ENCODE results near the gene ODAM.
"Not testable (repeated sequence)": the region's sequence is repeated elsewhere in the genome, so short reads cannot be mapped to it uniquely, and the experiment has no call there.

ODAM gene

DNA sequence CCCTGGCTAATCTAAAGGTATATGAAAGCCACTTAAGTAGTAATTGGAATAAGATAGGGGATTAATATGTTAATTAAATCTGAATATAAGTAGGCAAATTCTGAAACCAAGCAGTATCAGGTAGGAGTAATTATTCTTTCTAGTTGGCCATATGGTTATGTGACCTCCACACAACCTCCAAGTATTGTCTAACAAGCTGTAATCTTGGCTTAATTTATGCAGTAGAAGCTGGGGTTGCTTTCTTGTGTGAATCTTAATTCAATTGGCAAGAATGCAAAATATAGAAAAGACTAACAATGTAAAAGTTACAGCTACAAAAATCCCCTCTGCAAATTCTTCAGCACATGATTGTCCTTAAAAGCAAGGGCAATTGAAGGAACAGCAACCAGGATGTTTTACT is 20.6 kb downstream of the ODAM start:
- not testable (repeated sequence) for H3K79me1 ChIP-seq (ENCODE audit: low read depth, low read length)

GRCh38 chr4:70216550-70216949 is 21.0 kb downstream of the ODAM start:
- not testable (repeated sequence) for H2AFZ ChIP-seq (ENCODE audit: low read length); H3K27ac ChIP-seq (replicated peaks; ENCODE audit: low read length); H3K9me3 ChIP-seq (replicated peaks in 1 of 2; ENCODE audit: control insufficient read depth in 2 of 2, insufficient read depth in 1 of 2, low read depth in 1 of 2, low read length in 2 of 2); H2BK120ac ChIP-seq (ENCODE audit: low read depth, low read length); H2BK15ac ChIP-seq (ENCODE audit: low read length); H3K4me2 ChIP-seq (ENCODE audit: insufficient read depth, low read length, poor library complexity, severe bottlenecking); H3K4me1 ChIP-seq (ENCODE audit: control insufficient read depth in 2 of 2, insufficient read depth in 1 of 2, low read depth in 1 of 2, low read length in 2 of 2); H3K27me3 ChIP-seq (ENCODE audit: control insufficient read depth in 3 of 3, insufficient read depth in 3 of 3, low read depth in 1 of 3, low read length in 3 of 3); H3K14ac ChIP-seq (ENCODE audit: low read length); H2AK5ac ChIP-seq (ENCODE audit: low read depth, low read length); H2BK12ac ChIP-seq (ENCODE audit: low read length); H3K18ac ChIP-seq (ENCODE audit: low read length); H4K8ac ChIP-seq (ENCODE audit: low read depth, low read length); H3K79me1 ChIP-seq (ENCODE audit: low read depth, low read length); H3K4me3 ChIP-seq (ENCODE audit: low read length in 2 of 2); H3K23ac ChIP-seq (ENCODE audit: low read depth, low read length, poor library complexity); H3K4ac ChIP-seq (ENCODE audit: low read length); DNase-seq (ENCODE audit: low spot score); H4K91ac ChIP-seq (ENCODE audit: low read depth, low read length, poor library complexity); H3K36me3 ChIP-seq (replicated peaks in 1 of 2; ENCODE audit: control insufficient read depth in 2 of 2, insufficient read depth in 2 of 2, low read length in 2 of 2); H2BK5ac ChIP-seq (ENCODE audit: low read length); H3K9ac ChIP-seq (ENCODE audit: low read depth, low read length, poor library complexity)
- WGBS, 2 donors (ENCODE audit: extremely low coverage in 2 of 2, insufficient read length in 2 of 2, insufficient replicate concordance in 1 of 2): no CpG with 5 or more reads among the region's 1 CpG

More for the DNA sequence above, 20.6 kb downstream of the ODAM start:
- not testable (repeated sequence) for H3K27ac ChIP-seq (replicated peaks; ENCODE audit: low read length); H2AK5ac ChIP-seq (ENCODE audit: low read depth, low read length); H3K18ac ChIP-seq (ENCODE audit: low read length); H2BK12ac ChIP-seq (ENCODE audit: low read length); H3K4me2 ChIP-seq (ENCODE audit: insufficient read depth, low read length, poor library complexity, severe bottlenecking); H2AFZ ChIP-seq (ENCODE audit: low read length); H3K27me3 ChIP-seq (ENCODE audit: control insufficient read depth in 3 of 3, insufficient read depth in 3 of 3, low read depth in 1 of 3, low read length in 3 of 3); H3K9ac ChIP-seq (ENCODE audit: low read depth, low read length, poor library complexity); H4K91ac ChIP-seq (ENCODE audit: low read depth, low read length, poor library complexity); H2BK15ac ChIP-seq (ENCODE audit: low read length); H2BK5ac ChIP-seq (ENCODE audit: low read length); H3K36me3 ChIP-seq (replicated peaks in 1 of 2; ENCODE audit: control insufficient read depth in 2 of 2, insufficient read depth in 2 of 2, low read length in 2 of 2); DNase-seq (ENCODE audit: low spot score); H3K14ac ChIP-seq (ENCODE audit: low read length); H3K4ac ChIP-seq (ENCODE audit: low read length); H3K4me3 ChIP-seq (ENCODE audit: low read length in 2 of 2); H3K4me1 ChIP-seq (ENCODE audit: control insufficient read depth in 2 of 2, insufficient read depth in 1 of 2, low read depth in 1 of 2, low read length in 2 of 2); H3K9me3 ChIP-seq (replicated peaks in 1 of 2; ENCODE audit: control insufficient read depth in 2 of 2, insufficient read depth in 1 of 2, low read depth in 1 of 2, low read length in 2 of 2); H4K8ac ChIP-seq (ENCODE audit: low read depth, low read length); H2BK120ac ChIP-seq (ENCODE audit: low read depth, low read length); H3K23ac ChIP-seq (ENCODE audit: low read depth, low read length, poor library complexity)

DNA sequence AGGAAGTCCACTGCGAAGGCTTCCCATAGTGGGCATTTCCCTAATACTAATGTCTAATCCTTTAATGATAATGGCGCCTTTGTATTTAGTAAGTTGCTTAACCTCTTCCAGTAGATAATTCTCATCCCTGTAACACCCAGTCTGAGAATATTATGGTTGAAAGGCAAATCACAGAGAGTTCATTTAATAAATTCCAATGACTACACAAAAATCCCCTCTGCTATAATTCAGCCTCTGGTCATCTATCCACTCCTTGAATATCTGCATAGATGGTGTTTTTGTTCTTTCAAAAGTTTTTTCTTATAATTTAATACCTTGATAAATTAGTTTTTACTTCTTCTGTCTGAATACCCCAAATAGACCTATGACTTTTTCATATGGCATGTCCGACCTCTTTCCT is 25.9 kb downstream of the ODAM start:
- H3K23ac ChIP-seq (ENCODE audit: low read depth, low read length, poor library complexity); H3K27me3 ChIP-seq (ENCODE audit: control insufficient read depth in 3 of 3, insufficient read depth in 3 of 3, low read depth in 1 of 3, low read length in 3 of 3); H2AK5ac ChIP-seq (ENCODE audit: low read depth, low read length); H2BK15ac ChIP-seq (ENCODE audit: low read length); H2AFZ ChIP-seq (ENCODE audit: low read length); H3K4me3 ChIP-seq (ENCODE audit: low read length in 2 of 2); H3K79me1 ChIP-seq (ENCODE audit: low read depth, low read length); H4K91ac ChIP-seq (ENCODE audit: low read depth, low read length, poor library complexity); H3K27ac ChIP-seq (replicated peaks; ENCODE audit: low read length); H3K14ac ChIP-seq (ENCODE audit: low read length); H2BK120ac ChIP-seq (ENCODE audit: low read depth, low read length); H2BK5ac ChIP-seq (ENCODE audit: low read length); H3K18ac ChIP-seq (ENCODE audit: low read length); H3K36me3 ChIP-seq (replicated peaks in 1 of 2; ENCODE audit: control insufficient read depth in 2 of 2, insufficient read depth in 2 of 2, low read length in 2 of 2); H3K9ac ChIP-seq (ENCODE audit: low read depth, low read length, poor library complexity); DNase-seq (ENCODE audit: low spot score); H4K8ac ChIP-seq (ENCODE audit: low read depth, low read length); H3K4ac ChIP-seq (ENCODE audit: low read length); H3K9me3 ChIP-seq (replicated peaks in 1 of 2; ENCODE audit: control insufficient read depth in 2 of 2, insufficient read depth in 1 of 2, low read depth in 1 of 2, low read length in 2 of 2); H3K4me1 ChIP-seq (ENCODE audit: control insufficient read depth in 2 of 2, insufficient read depth in 1 of 2, low read depth in 1 of 2, low read length in 2 of 2); H3K4me2 ChIP-seq (ENCODE audit: insufficient read depth, low read length, poor library complexity, severe bottlenecking); H2BK12ac ChIP-seq (ENCODE audit: low read length): not testable (repeated sequence)
- no CpG with 5 or more reads among the region's 3 CpGs for WGBS, 2 donors (ENCODE audit: extremely low coverage in 2 of 2, insufficient read length in 2 of 2, insufficient replicate concordance in 1 of 2)

- not testable (repeated sequence) for H2AFZ ChIP-seq (ENCODE audit: low read length); H2AK5ac ChIP-seq (ENCODE audit: low read depth, low read length); H3K4me3 ChIP-seq (ENCODE audit: low read length in 2 of 2); H2BK5ac ChIP-seq (ENCODE audit: low read length); H3K9me3 ChIP-seq (replicated peaks in 1 of 2; ENCODE audit: control insufficient read depth in 2 of 2, insufficient read depth in 1 of 2, low read depth in 1 of 2, low read length in 2 of 2); H3K14ac ChIP-seq (ENCODE audit: low read length); H3K23ac ChIP-seq (ENCODE audit: low read depth, low read length, poor library complexity); H2BK120ac ChIP-seq (ENCODE audit: low read depth, low read length); H3K4me1 ChIP-seq (ENCODE audit: control insufficient read depth in 2 of 2, insufficient read depth in 1 of 2, low read depth in 1 of 2, low read length in 2 of 2); H2BK12ac ChIP-seq (ENCODE audit: low read length); H3K27ac ChIP-seq (replicated peaks; ENCODE audit: low read length); H4K8ac ChIP-seq (ENCODE audit: low read depth, low read length); DNase-seq (ENCODE audit: low spot score); H4K91ac ChIP-seq (ENCODE audit: low read depth, low read length, poor library complexity); H3K9ac ChIP-seq (ENCODE audit: low read depth, low read length, poor library complexity); H3K27me3 ChIP-seq (ENCODE audit: control insufficient read depth in 3 of 3, insufficient read depth in 3 of 3, low read depth in 1 of 3, low read length in 3 of 3); H3K4ac ChIP-seq (ENCODE audit: low read length); H3K79me1 ChIP-seq (ENCODE audit: low read depth, low read length); H2BK15ac ChIP-seq (ENCODE audit: low read length); H3K18ac ChIP-seq (ENCODE audit: low read length); H3K36me3 ChIP-seq (replicated peaks in 1 of 2; ENCODE audit: control insufficient read depth in 2 of 2, insufficient read depth in 2 of 2, low read length in 2 of 2); H3K4me2 ChIP-seq (ENCODE audit: insufficient read depth, low read length, poor library complexity, severe bottlenecking)
Measured at GRCh38 chr4:70221818-70222217, 26.3 kb downstream of the ODAM start.
